CD4-positive, alpha-beta memory T cell (primary cell): ENCODE results near the gene SLC6A16. TPM values are rescaled to one million over a fixed set of nuclear protein-coding genes. Genes with fewer than 3 reads are reported as not detected.
"Not testable (repeated sequence)": the region's sequence is repeated elsewhere in the genome, so short reads cannot be mapped to it uniquely, and the experiment has no call there.

Experiments used
- CTCF ChIA-PET: fragments of 350-600 bp; sonication (Branson Sonifier 250); formaldehyde crosslinking; loops from one replicate; lab custom pipeline; 2021; ENCODE audit warnings: inconsistent platforms; ENCODE audit not compliant: partially characterized antibody; lab: Charles Lee
- POLR2A ChIA-PET: fragments of 350-600 bp; sonication (Branson Sonifier 250); formaldehyde crosslinking; loops from one replicate; lab custom pipeline; 2021; ENCODE audit not compliant: partially characterized antibody; lab: Charles Lee
- DNase-seq, 5 donors: peaks; one replicate each; pipeline versions ENCODE4 v3.0.0 to v3.0.0-alpha.2; 2020 to 2022; ENCODE audit warnings: mixed read lengths in 1 of 5
- H3K27ac ChIP-seq: one replicate; pipeline ENCODE4 v1.7.0; 2013; ENCODE audit warnings: low read depth, low read length
- H3K27me3 ChIP-seq: 2 replicates; pipeline ENCODE4 v1.7.0; 2013; ENCODE audit warnings: mild to moderate bottlenecking, low read length, moderate library complexity; ENCODE audit not compliant: insufficient read depth
- H3K36me3 ChIP-seq: 2 replicates; pipeline ENCODE4 v1.7.0; 2013; ENCODE audit warnings: mild to moderate bottlenecking, low read length, moderate library complexity; ENCODE audit not compliant: insufficient read depth
- H3K4me1 ChIP-seq: 2 replicates; pipeline ENCODE4 v1.7.0; 2013; ENCODE audit warnings: mild to moderate bottlenecking, low read length, moderate library complexity; ENCODE audit not compliant: insufficient read depth
- H3K4me3 ChIP-seq, 2 donors: one replicate each; pipeline ENCODE4 v1.7.0; 2013; ENCODE audit warnings: low read length in 2 of 2, mild to moderate bottlenecking in 1 of 2
- H3K9me3 ChIP-seq, 2 donors: one replicate each; pipeline ENCODE4 v1.7.0; 2013; ENCODE audit warnings: low read length in 2 of 2, control low read depth in 1 of 2; ENCODE audit not compliant: control insufficient read depth in 1 of 2
- H3K27ac Mint-ChIP-seq, 7 donors: one replicate each; pipeline ENCODE4 v1.8.0; 2020 to 2021; ENCODE audit warnings: mixed read lengths in 7 of 7, mild to moderate bottlenecking in 6 of 7, inconsistent platforms in 3 of 7, moderate library complexity in 3 of 7
- H3K27me3 Mint-ChIP-seq, 2 donors: one replicate each; pipeline ENCODE4 v1.8.0; 2020 to 2021; ENCODE audit warnings: mixed read lengths in 2 of 2
- H3K36me3 Mint-ChIP-seq, 2 donors: one replicate each; pipeline ENCODE4 v1.8.0; 2020 to 2021; ENCODE audit warnings: mixed read lengths in 2 of 2, inconsistent platforms in 1 of 2, mild to moderate bottlenecking in 1 of 2
- H3K4me1 Mint-ChIP-seq, 4 donors: one replicate each; pipeline ENCODE4 v1.8.0; 2020 to 2021; ENCODE audit warnings: mixed read lengths in 4 of 4, mild to moderate bottlenecking in 1 of 4
- H3K4me3 Mint-ChIP-seq, 8 donors: one replicate each; pipeline ENCODE4 v1.8.0; 2020 to 2021; ENCODE audit warnings: mixed read lengths in 8 of 8, mild to moderate bottlenecking in 7 of 8, moderate library complexity in 6 of 8, inconsistent platforms in 3 of 8
- H3K9me3 Mint-ChIP-seq, 8 donors: one replicate each; pipeline ENCODE4 v1.8.0; 2020 to 2021; ENCODE audit warnings: mixed read lengths in 8 of 8, mild to moderate bottlenecking in 5 of 8, inconsistent platforms in 3 of 8, moderate library complexity in 1 of 8
- intact Hi-C: fragments of 100-400 bp; cut with micrococcal nuclease; formaldehyde crosslinking; loops from one replicate; pipeline ENCODE4 v1.15.1; 2023
- polyA plus RNA-seq, 2 donors: library from polyadenylated mRNA; unstranded; fragments of 300-500 nt; fragmentation: Illumina TruSeq; gene quantifications; one replicate each; pipeline ENCODE4 v1.2.3, GENCODE V29; 2021
- total RNA-seq, 2 experiments: library from RNA; stranded (reverse); gene quantifications; one replicate each; pipeline ENCODE4 v1.2.3, GENCODE V29; 2021

SLC6A16 gene
- total and polyA plus RNA-seq, 4 experiments from 2014 or later = 1.1 to 5.1 (median 3.0) TPM

- no peak overlapping the region for H3K4me3 ChIP-seq
- Mint-ChIP-seq H3K27me3 (peaks cover 0 to under 1% of the 10 kb centered on the region in 2 donors), H3K4me1 (peaks cover 0 to under 1% (median under 1%) of the 10 kb centered on the region in 4 donors), H3K4me3 (no peak overlapping the region), H3K27ac (no peak overlapping the region), H3K9me3 (no peaks in the 10 kb centered on the region), H3K36me3 (no peaks in the 10 kb centered on the region)
- H3K4me1 ChIP-seq = no peaks in the 10 kb centered on the region
- no peaks in the 10 kb centered on the region for H3K36me3 ChIP-seq
- intact Hi-C loops = no loop called here
- ChIA-PET CTCF (interaction anchor here (1.2 kb wide), 1 partner anchor 32 kb away, joined by 3 read pairs; no protein-coding TSS in a partner anchor), POLR2A (no interaction called here)
- H3K27me3 ChIP-seq = no peaks in the 10 kb centered on the region
- no peak overlapping the region for H3K27ac ChIP-seq
- no peaks in the 10 kb centered on the region for H3K9me3 ChIP-seq
- DNase-seq = no peak
These were observed 29.6 kb downstream of the SLC6A16 start for GRCh38 chr19:49295208-49295880.

GRCh38 chr19:49294401-49294800 is 30.6 kb downstream of the SLC6A16 start:
- Histone ChIP-seq H3K27ac (no peak overlapping the region), H3K4me3 (no peak overlapping the region), H3K27me3 (no peaks in the 10 kb centered on the region), H3K9me3 (no peaks in the 10 kb centered on the region), H3K36me3 (no peaks in the 10 kb centered on the region), H3K4me1 (no peaks in the 10 kb centered on the region)
- Mint-ChIP-seq H3K4me1 (no peaks in the 10 kb centered on the region), H3K36me3 (no peaks in the 10 kb centered on the region), H3K4me3 (no peak overlapping the region), H3K9me3 (no peaks in the 10 kb centered on the region), H3K27me3 (no peaks in the 10 kb centered on the region), H3K27ac (no peak overlapping the region)
- ChIA-PET POLR2A (no interaction called here), CTCF (no interaction called here)
- no peak for DNase-seq
- intact Hi-C loops = no loop called here

DNA sequence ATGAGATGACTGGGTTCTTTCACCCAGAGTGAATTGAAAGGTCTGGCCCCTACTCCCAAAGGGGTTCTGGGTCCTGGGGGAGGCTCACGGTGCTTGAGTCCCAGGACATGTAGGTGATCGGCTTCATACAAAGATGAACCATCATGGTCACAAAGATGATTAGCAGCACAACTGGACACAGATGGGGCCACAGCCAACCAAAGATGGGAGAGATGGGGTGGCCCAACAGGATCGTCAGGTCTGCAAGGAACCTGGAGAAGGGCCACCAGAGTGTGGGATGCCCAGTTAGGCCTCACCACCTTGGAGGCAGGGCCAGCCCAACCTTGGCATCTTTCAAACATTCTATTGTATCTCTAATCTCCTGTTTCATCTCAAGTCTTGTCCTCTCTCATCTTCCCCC is 34.5 kb downstream of the SLC6A16 start:
- H3K9me3 ChIP-seq = no peaks in the 10 kb centered on the region
- H3K4me3 ChIP-seq = no peak overlapping the region
- CTCF ChIA-PET = no interaction called here
- H3K4me1 ChIP-seq = no peaks in the 10 kb centered on the region
- H3K27ac Mint-ChIP-seq = no peak overlapping the region
- no peaks in the 10 kb centered on the region for H3K4me1 Mint-ChIP-seq
- H3K36me3 Mint-ChIP-seq = no peaks in the 10 kb centered on the region
- H3K27me3 Mint-ChIP-seq = no peaks in the 10 kb centered on the region
- H3K4me3 Mint-ChIP-seq = no peak overlapping the region
- POLR2A ChIA-PET = no interaction called here
- DNase-seq = no peak
- no peaks in the 10 kb centered on the region for H3K9me3 Mint-ChIP-seq
- no peaks in the 10 kb centered on the region for H3K36me3 ChIP-seq
- no peak overlapping the region for H3K27ac ChIP-seq
- intact Hi-C loops = no loop called here
- H3K27me3 ChIP-seq = no peaks in the 10 kb centered on the region

- DNase-seq, POLR2A ChIA-PET, H3K36me3 Mint-ChIP-seq, H3K4me1 Mint-ChIP-seq, H3K4me3 ChIP-seq, H3K4me3 Mint-ChIP-seq, H3K9me3 Mint-ChIP-seq, H3K27me3 Mint-ChIP-seq, H3K4me1 ChIP-seq, H3K9me3 ChIP-seq, H3K27ac Mint-ChIP-seq, H3K27ac ChIP-seq, intact Hi-C loops, H3K36me3 ChIP-seq, H3K27me3 ChIP-seq: not testable (repeated sequence)
- CTCF ChIA-PET = interaction anchor here (0.7 to 1.5 kb wide), 3 partner anchors 12 to 39 kb away, joined by 3 to 9 read pairs (median 4); no protein-coding TSS in a partner anchor
These were observed 35.7 kb downstream of the SLC6A16 start for GRCh38 chr19:49289286-49289685.

DNA sequence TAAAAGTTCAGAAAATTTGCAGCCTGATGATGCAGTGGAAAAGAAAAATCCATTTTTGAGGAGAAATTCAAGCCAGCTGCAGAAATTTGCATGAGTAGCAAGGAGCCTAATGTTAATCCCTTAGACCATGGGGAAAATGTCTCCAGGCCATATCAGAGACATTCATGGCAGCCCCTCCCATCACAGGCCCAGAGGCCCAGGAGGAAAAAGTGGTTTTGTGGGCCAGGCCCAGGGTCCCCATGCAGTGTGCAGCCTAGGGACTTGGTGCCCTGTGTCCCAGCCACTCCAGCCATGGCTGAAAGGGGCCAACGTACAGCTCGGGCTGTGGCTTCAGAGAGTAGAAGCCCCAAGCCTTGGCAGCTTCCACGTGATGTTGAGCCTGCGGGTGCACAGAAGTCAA is 36.8 kb downstream of the SLC6A16 start:
- POLR2A ChIA-PET, H3K9me3 ChIP-seq, H3K27ac ChIP-seq, H3K27me3 Mint-ChIP-seq, H3K27ac Mint-ChIP-seq, H3K36me3 Mint-ChIP-seq, H3K9me3 Mint-ChIP-seq, intact Hi-C loops, DNase-seq, H3K4me1 Mint-ChIP-seq, H3K4me1 ChIP-seq, H3K4me3 ChIP-seq, H3K36me3 ChIP-seq, H3K27me3 ChIP-seq, H3K4me3 Mint-ChIP-seq: not testable (repeated sequence)
- CTCF ChIA-PET = interaction anchor here (1.5 kb wide), 1 partner anchor 40 kb away, joined by 9 read pairs; no protein-coding TSS in a partner anchor

- Mint-ChIP-seq H3K36me3 (no peaks in the 10 kb centered on the region), H3K27ac (no peak overlapping the region), H3K4me3 (no peak overlapping the region), H3K4me1 (no peaks in the 10 kb centered on the region), H3K27me3 (peaks cover 0 to 4% of the 10 kb centered on the region in 2 donors), H3K9me3 (no peaks in the 10 kb centered on the region)
- no peak overlapping the region for H3K27ac ChIP-seq
- no peak overlapping the region for H3K4me3 ChIP-seq
- CTCF ChIA-PET = no interaction called here
- H3K9me3 ChIP-seq = no peaks in the 10 kb centered on the region
- POLR2A ChIA-PET = no interaction called here
- H3K36me3 ChIP-seq = no peaks in the 10 kb centered on the region
- no peaks in the 10 kb centered on the region for H3K4me1 ChIP-seq
- no peaks in the 10 kb centered on the region for H3K27me3 ChIP-seq
- intact Hi-C loops = no loop called here
- DNase-seq = no peak
These were observed 37.7 kb downstream of the SLC6A16 start for GRCh38 chr19:49287141-49287770.

DNA sequence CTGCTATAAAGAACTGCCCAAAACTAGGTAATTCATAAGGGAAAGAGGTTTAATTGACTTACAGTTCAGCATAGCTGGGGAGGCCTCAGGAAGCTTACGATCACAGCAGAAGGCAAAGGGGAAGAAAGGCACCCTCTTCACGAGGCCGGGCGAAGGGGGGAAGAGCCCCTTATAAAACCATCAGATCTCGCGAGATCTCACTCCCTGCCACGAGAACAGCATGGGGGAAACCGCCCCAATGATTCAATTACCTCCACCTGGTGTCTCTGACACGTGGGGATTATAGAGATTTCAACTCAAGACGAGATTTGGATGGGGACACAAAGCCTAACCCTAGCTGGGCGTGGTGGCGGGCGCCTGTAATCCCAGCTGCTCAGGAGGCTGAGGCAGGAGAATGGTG is 42.8 kb downstream of the SLC6A16 start:
- Histone ChIP-seq H3K36me3 (no peaks in the 10 kb centered on the region), H3K9me3 (no peaks in the 10 kb centered on the region), H3K27ac (no peak overlapping the region), H3K4me3 (no peak overlapping the region), H3K27me3 (no peaks in the 10 kb centered on the region), H3K4me1 (no peaks in the 10 kb centered on the region)
- peaks cover 1 to 4% of the 10 kb centered on the region in 2 donors for H3K27me3 Mint-ChIP-seq
- intact Hi-C loops = no loop called here
- no peaks in the 10 kb centered on the region for H3K9me3 Mint-ChIP-seq
- no peak for DNase-seq
- no peak overlapping the region for H3K4me3 Mint-ChIP-seq
- CTCF ChIA-PET = no interaction called here
- no peaks in the 10 kb centered on the region for H3K36me3 Mint-ChIP-seq
- H3K4me1 Mint-ChIP-seq = no peaks in the 10 kb centered on the region
- H3K27ac Mint-ChIP-seq = no peak overlapping the region
- POLR2A ChIA-PET = no interaction called here
